SK-N-SH (cell line): ENCODE results near the gene PHC2. TPM values are rescaled to one million over a fixed set of nuclear protein-coding genes. Genes with fewer than 3 reads are reported as not detected.

Source experiments
- CTCF ChIA-PET: fragments of 300-600, 350-600 bp; formaldehyde crosslinking; extraction: SDS; loops from one replicate; lab custom pipeline; 2021; lab: Yijun Ruan, JAX
- POLR2A ChIA-PET: fragments of 350-600 bp; sonication (Branson Sonifier 250); formaldehyde crosslinking; extraction: SDS; loops from one replicate; lab custom pipeline; 2020; ENCODE audit warnings: antibody characterized with exemption, inconsistent platforms; lab: Yijun Ruan, JAX
- DNase-seq: peaks from one replicate; pipeline ENCODE4 v3.0.0; 2012
- H2AFZ ChIP-seq: fragments of 200-600 bp; sonication (generic); 2 replicates; pipeline ENCODE4 v1.8.1; 2016; ENCODE audit warnings: antibody characterized with exemption, mild to moderate bottlenecking, low read depth
- H3F3A ChIP-seq: fragments of 200-600 bp; sonication (generic); replicated peaks from 2 replicates; pipeline ENCODE3; 2016; ENCODE audit warnings: antibody characterized with exemption, mild to moderate bottlenecking; ENCODE audit not compliant: insufficient read depth
- H3K27ac ChIP-seq, 2 experiments: fragments of 200-500 bp in 1 of 2; fragments of 200-600 bp in 1 of 2; sonication (Bioruptor generic) in 1 of 2; sonication (generic), shearing (Covaris generic) in 1 of 2; 2 replicates each; pipeline versions ENCODE4 v1.5.1 to v1.6.1; 2014 to 2016; ENCODE audit warnings: low read depth in 2 of 2, inconsistent platforms in 1 of 2, low read length in 1 of 2, mild to moderate bottlenecking in 1 of 2, mixed read lengths in 1 of 2
- H3K27me3 ChIP-seq: fragments of 200-600 bp; sonication (generic), shearing (Covaris generic); 2 replicates; pipeline ENCODE4 v1.6.1; 2016; ENCODE audit warnings: mixed run types; ENCODE audit not compliant: insufficient read depth
- H3K36me3 ChIP-seq, 2 experiments: fragments of 200-500 bp in 1 of 2; fragments of 200-600 bp in 1 of 2; sonication (Bioruptor generic) in 1 of 2; sonication (generic) in 1 of 2; replicated peaks in 1 of 2; 2 replicates each; pipeline versions ENCODE3 to v1.5.1; 2014 to 2016; ENCODE audit warnings: low read length in 1 of 2, mild to moderate bottlenecking in 1 of 2; ENCODE audit not compliant: insufficient read depth in 2 of 2, control insufficient read depth in 1 of 2
- H3K4me1 ChIP-seq, 2 experiments: fragments of 200-500 bp in 1 of 2; fragments of 200-600 bp in 1 of 2; sonication (Bioruptor generic) in 1 of 2; sonication (generic), shearing (Covaris generic) in 1 of 2; 2 replicates each; pipeline versions ENCODE4 v1.5.1 to v1.6.1; 2014 to 2016; ENCODE audit warnings: low read depth in 1 of 2, low read length in 1 of 2, mixed run types in 1 of 2; ENCODE audit not compliant: insufficient read depth in 2 of 2, control insufficient read depth in 1 of 2
- H3K4me2 ChIP-seq: fragments of 200-600 bp; sonication (generic), shearing (Covaris generic); 2 replicates; pipeline ENCODE4 v1.6.1; 2017; ENCODE audit warnings: mixed run types
- H3K4me3 ChIP-seq, 2 experiments: fragments of 200-500 bp in 1 of 2; fragments of 200-600 bp in 1 of 2; sonication (Bioruptor generic) in 1 of 2; sonication (generic), shearing (Covaris generic) in 1 of 2; 2 replicates each; pipeline versions ENCODE4 v1.5.1 to v1.8.1; 2014 to 2016; ENCODE audit warnings: low read depth in 2 of 2, inconsistent platforms in 1 of 2, low read length in 1 of 2, mild to moderate bottlenecking in 1 of 2, mixed read lengths in 1 of 2, moderate library complexity in 1 of 2
- H3K79me2 ChIP-seq: fragments of 200-600 bp; sonication (generic); 2 replicates; pipeline ENCODE4 v1.8.1; 2017; ENCODE audit warnings: mild to moderate bottlenecking; ENCODE audit not compliant: insufficient read depth
- H3K9ac ChIP-seq: fragments of 200-600 bp; sonication (generic); 2 replicates; pipeline ENCODE4 v1.6.1; 2017; ENCODE audit warnings: mixed run types
- H3K9me2 ChIP-seq: fragments of 200-600 bp; sonication (generic); 2 replicates; pipeline ENCODE4 v1.6.1; 2017; ENCODE audit warnings: mixed run types
- H3K9me3 ChIP-seq: fragments of 200-600 bp; sonication (generic); 2 replicates; pipeline ENCODE4 v1.6.1; 2017; ENCODE audit warnings: mixed run types, mild to moderate bottlenecking, moderate library complexity
- H4K20me1 ChIP-seq: fragments of 200-600 bp; sonication (generic); 2 replicates; pipeline ENCODE4 v1.6.1; 2017; ENCODE audit warnings: mild to moderate bottlenecking, mixed run types; ENCODE audit not compliant: insufficient read depth
- CTCF ChIP-seq: fragments of 200-600 bp; sonication (generic); IDR thresholded peaks from 2 replicates; pipeline ENCODE4 v1.6.1; 2017; ENCODE audit warnings: antibody characterized with exemption, mild to moderate bottlenecking, moderate library complexity
- EP300 ChIP-seq, 2 experiments: IDR thresholded peaks; 2 replicates each; pipeline versions ENCODE4 v1.4.0 to v1.6.1; 2012; ENCODE audit warnings: borderline replicate concordance in 1 of 2, low read depth in 1 of 2, low read length in 1 of 2
- FOSL2 ChIP-seq: IDR thresholded peaks from 2 replicates; pipeline ENCODE4 v1.4.0; 2012; ENCODE audit warnings: low read depth, mild to moderate bottlenecking, moderate library complexity, borderline replicate concordance
- GATA2 ChIP-seq: sonication (generic); formaldehyde crosslinking; IDR thresholded peaks from 2 replicates; pipeline ENCODE4 v1.5.0; 2020; ENCODE audit warnings: mild to moderate bottlenecking, missing genetic modification reagents
- JUND ChIP-seq: IDR thresholded peaks from 2 replicates; pipeline ENCODE4 v1.4.0; 2012
- MAX ChIP-seq: IDR thresholded peaks from 2 replicates; pipeline ENCODE4 v1.4.0; 2012; ENCODE audit warnings: low read depth
- NRF1 ChIP-seq: IDR thresholded peaks from 2 replicates; pipeline ENCODE4 v1.6.1; 2012; ENCODE audit warnings: low read depth, mild to moderate bottlenecking, low read length
- RAD21 ChIP-seq: IDR thresholded peaks from 2 replicates; pipeline ENCODE4 v1.6.1; 2012; ENCODE audit warnings: mild to moderate bottlenecking, low read length
- REST ChIP-seq: IDR thresholded peaks from 2 replicates; pipeline ENCODE4 v1.6.1; 2012; ENCODE audit warnings: mild to moderate bottlenecking, low read depth, low read length, moderate library complexity
- SMC3 ChIP-seq: IDR thresholded peaks from 2 replicates; pipeline ENCODE4 v1.6.1; 2012; ENCODE audit warnings: low read depth, low read length, improper control_type of control experiment
- TAF1 ChIP-seq: IDR thresholded peaks from 2 replicates; pipeline ENCODE4 v1.6.1; 2012; ENCODE audit warnings: low read depth, mild to moderate bottlenecking, low read length, moderate library complexity, borderline replicate concordance
- TCF12 ChIP-seq: IDR thresholded peaks from 2 replicates; pipeline ENCODE4 v1.4.0; 2012
- USF2 ChIP-seq: fragments of 150-350 bp; IDR thresholded peaks from 2 replicates; pipeline ENCODE4 v1.6.1; 2017; ENCODE audit warnings: antibody characterized with exemption, low read length, low read depth, borderline replicate concordance
- YY1 ChIP-seq: IDR thresholded peaks from 2 replicates; pipeline ENCODE4 v1.4.0; 2012; ENCODE audit warnings: low read depth, mild to moderate bottlenecking
- WGBS: methylation state at CpG from one replicate; pipeline ENCODE4 v1.1.6; 2017; ENCODE audit warnings: low lambda C conversion rate; 5-methylcytosine and 5-hydroxymethylcytosine counted together
- polyA plus RNA-seq, 3 experiments: library from polyadenylated mRNA; depleted of rRNA; stranded (reverse); fragments of >200 nt; gene quantifications; 2 replicates each; pipeline ENCODE4 v1.2.3, GENCODE V29; 2012

PHC2 gene
- polyA plus RNA-seq, 1 of the 3 experiments (the other 2 are of a cell fraction), result 98.7 TPM

- TF ChIP-seq MAX, result no peak
- no peak for TF ChIP-seq YY1
- TF ChIP-seq FOSL2, result no peak
- no peak for TF ChIP-seq USF2
Observed at GRCh38 chr1:33319186-33319948, 111.5 kb downstream of the PHC2 start (continued).

GRCh38 chr1:33317946-33318345 lies 112.9 kb downstream of the PHC2 start:
- H3K4me2 ChIP-seq, result no peak overlapping the region
- H3K4me1 ChIP-seq, result 0 out of 4 replicates have a peak, but pooled peaks cover 0 to 4% of the 10 kb centered on the region in 2 experiments
- WGBS, result 54% methylated on average over 6 of the region's 6 CpGs
- no peak for DNase-seq
- H3K9ac ChIP-seq, result no peak overlapping the region
- H3K79me2 ChIP-seq, result no peaks in the 10 kb centered on the region
- H3K9me2 ChIP-seq, result no peaks in the 10 kb centered on the region
- POLR2A ChIA-PET, result no interaction called here
- H4K20me1 ChIP-seq, result peaks cover 5% of the 10 kb centered on the region
- peaks cover 12 to 16% of the 10 kb centered on the region in 2 experiments for H3K36me3 ChIP-seq
- no peaks in the 10 kb centered on the region for H3K27me3 ChIP-seq
- peaks cover 15% of the 10 kb centered on the region for H3F3A ChIP-seq
- H3K4me3 ChIP-seq, result no peak overlapping the region
- TF ChIP-seq GATA2 (CRISPR knock-in tag) (no peak), TAF1 (no peak), RAD21 (no peak), REST (no peak), SMC3 (no peak), TCF12 (no peak), JUND (no peak), EP300 (IDR thresholded peaks at IDR 0.05; ENCODE audit: borderline replicate concordance in 1 of 2, low read depth in 1 of 2, low read length in 1 of 2) (no peak), CTCF (no peak), NRF1 (no peak)
- TF ChIP-seq, all 33 proteins: peak for 0
- Histone ChIP-seq H3K9me3 (no peaks in the 10 kb centered on the region), H3K27ac (no peak overlapping the region), H2AFZ (no peak overlapping the region)
- CTCF ChIA-PET, result interaction anchor here (1.1 kb wide), 1 partner anchor 11 kb away, joined by 3 read pairs; no protein-coding TSS in a partner anchor
